Lower leg skin (tissue), 4 donors: ENCODE data around the gene CLTC. TPM values are rescaled to one million over a fixed set of nuclear protein-coding genes. Genes with fewer than 3 reads are reported as not detected.

Experiments
- DNase-seq, 2 donors: peaks; one replicate each; pipeline ENCODE4 v3.0.0-alpha.2; 2019; ENCODE audit warnings: low spot score in 2 of 2
- H3K4me3 ChIP-seq: fragments of 200-600 bp; sonication (generic); 2 replicates; pipeline ENCODE4 v1.5.1; 2017; ENCODE audit warnings: mild to moderate bottlenecking, low read depth; ENCODE audit not compliant: poor library complexity, severe bottlenecking
- CTCF ChIP-seq, 3 donors: fragments of 450-650 bp; IDR thresholded peaks; one replicate each; pipeline ENCODE4 v1.5.1; 2016; ENCODE audit warnings: antibody characterized with exemption in 3 of 3, mild to moderate bottlenecking in 3 of 3, moderate library complexity in 2 of 3
- POLR2A ChIP-seq, 2 donors: fragments of 450-650 bp; IDR thresholded peaks; one replicate each; pipeline ENCODE4 v1.6.1; 2016 to 2017; ENCODE audit warnings: antibody characterized with exemption in 2 of 2, mild to moderate bottlenecking in 1 of 2, moderate library complexity in 1 of 2
- WGBS, 2 donors: methylation state at CpG; one replicate each; pipeline ENCODE4 v1.1.5; 2018; 5-methylcytosine and 5-hydroxymethylcytosine counted together
- intact Hi-C: fragments of 100-400 bp; cut with DNase I; formaldehyde crosslinking; loops from one replicate; pipeline ENCODE4 v1.15.0; 2023; ENCODE audit warnings: low total_unique reads
- total RNA-seq, 4 donors: library from RNA; depleted of rRNA; stranded (reverse); fragments of >200 nt; gene quantifications; one replicate each; pipeline ENCODE4 v1.1.0, GENCODE V29; 2016

CLTC gene
- total RNA-seq, 4 donors from 2014 or later, result 109 to 169 (median 140) TPM

- DNase-seq, result no peak
- TF ChIP-seq POLR2A (IDR thresholded peaks at IDR 0.05), result no peak
- no peak for TF ChIP-seq CTCF (IDR thresholded peaks at IDR 0.05)
- H3K4me3 ChIP-seq, result peak overlapping the region; percentile 86
- WGBS, 2 donors, result 0 to 2% methylated on average over 13 to 15 of the region's 15 CpGs
- intact Hi-C loops, result no loop called here
Measured at GRCh38 chr17:59707971-59708430, 88.3 kb downstream of the CLTC start.

- intact Hi-C loops, result no loop called here
- TF ChIP-seq CTCF (IDR thresholded peaks at IDR 0.05), result no peak
- TF ChIP-seq POLR2A (IDR thresholded peaks at IDR 0.05), result no peak
- no peak overlapping the region for H3K4me3 ChIP-seq
- no peak for DNase-seq
Measured at GRCh38 chr17:59711936-59712335, 92.2 kb downstream of the CLTC start.

GRCh38 chr17:59712862-59713261 is 93.2 kb downstream of the CLTC start:
- WGBS, 2 donors, result 96 to 98% methylated on average over 2 of the region's 2 CpGs
- TF ChIP-seq CTCF (IDR thresholded peaks at IDR 0.05), result no peak
- TF ChIP-seq POLR2A (IDR thresholded peaks at IDR 0.05), result no peak
- no peak for DNase-seq
- intact Hi-C loops, result no loop called here
- no peak overlapping the region for H3K4me3 ChIP-seq

GRCh38 chr17:59714255-59714654 is 94.6 kb downstream of the CLTC start:
- H3K4me3 ChIP-seq, result no peak overlapping the region
- TF ChIP-seq CTCF (IDR thresholded peaks at IDR 0.05), result no peak
- TF ChIP-seq POLR2A (IDR thresholded peaks at IDR 0.05), result no peak
- DNase-seq, result no peak
- 93 to 98% methylated on average over 2 of the region's 2 CpGs for WGBS, 2 donors
- intact Hi-C loops, result no loop called here

GRCh38 chr17:59716427-59716826 is 96.7 kb downstream of the CLTC start:
- WGBS, 2 donors, result 88 to 92% methylated on average over 2 of the region's 2 CpGs
- TF ChIP-seq POLR2A (IDR thresholded peaks at IDR 0.05), result no peak
- no peak for TF ChIP-seq CTCF (IDR thresholded peaks at IDR 0.05)
- DNase-seq, result no peak
- H3K4me3 ChIP-seq, result no peak overlapping the region
- intact Hi-C loops, result no loop called here

- DNase-seq, result no peak
- intact Hi-C loops, result no loop called here
- no peak overlapping the region for H3K4me3 ChIP-seq
- TF ChIP-seq POLR2A (IDR thresholded peaks at IDR 0.05), result no peak
- TF ChIP-seq CTCF (IDR thresholded peaks at IDR 0.05), result no peak
Measured at GRCh38 chr17:59719526-59719925, 99.8 kb downstream of the CLTC start.
